ENCODE results near the gene DOHH. TPM values are rescaled to one million over a fixed set of nuclear protein-coding genes. Genes with fewer than 3 reads are reported as not detected.

Gene DOHH
- total RNA-seq, 2 donors from 2014 or later, result 26.1 to 26.9 TPM

- Histone ChIP-seq H3K9me3 (no peaks in the 10 kb centered on the region), H3K4me1 (replicated peaks) (no peaks in the 10 kb centered on the region), H3K4me3 (no peak overlapping the region), H3K36me3 (no peaks in the 10 kb centered on the region), H3K27ac (no peak overlapping the region), H3K27me3 (replicated peaks; ENCODE audit: insufficient read depth) (no peaks in the 10 kb centered on the region)
- intact Hi-C loops (cut with DNase I), result loop anchor here (5.0 kb wide), 1 partner anchor 70 kb away; no protein-coding TSS in a partner anchor
- WGBS, result 88% methylated on average over 15 of the region's 15 CpGs
- TF ChIP-seq POLR2AphosphoS5 (IDR thresholded peaks at IDR 0.05) (no peak), CTCF (IDR thresholded peaks at IDR 0.05) (peak in 3 of 4 experiments; percentile 11 to 30 (median 15))
- no peak for DNase-seq (ENCODE audit: low spot score)
Measured at GRCh38 chr19:3547301-3547731, 46.8 kb upstream of the DOHH start.

DNA sequence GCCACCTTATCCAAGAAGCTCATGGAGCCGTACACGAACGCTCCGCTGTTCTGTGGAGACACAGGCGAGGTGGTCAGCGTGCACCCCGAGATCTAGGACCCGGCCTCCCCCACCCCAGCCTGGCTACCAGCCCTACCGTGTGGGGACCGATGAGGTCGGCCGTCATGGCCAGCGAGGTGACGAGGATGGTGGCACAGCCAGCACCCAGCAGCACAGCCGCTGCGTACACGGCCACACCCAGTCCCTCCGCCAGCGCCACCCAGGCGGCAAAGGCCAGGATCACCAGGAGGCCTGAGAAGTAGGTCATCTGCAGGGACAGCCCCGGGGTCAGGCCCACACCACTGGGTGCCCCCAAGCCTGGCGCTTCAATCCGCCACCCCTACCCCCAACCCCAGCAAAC is 45.6 kb upstream of the DOHH start:
- TF ChIP-seq POLR2A (IDR thresholded peaks at IDR 0.05) (no peak), POLR2AphosphoS5 (IDR thresholded peaks at IDR 0.05) (no peak), CTCF (IDR thresholded peaks at IDR 0.05) (no peak)
- Histone ChIP-seq H3K9me3 (no peaks in the 10 kb centered on the region), H3K36me3 (no peaks in the 10 kb centered on the region), H3K27ac (no peak overlapping the region), H3K27me3 (replicated peaks; ENCODE audit: insufficient read depth) (no peaks in the 10 kb centered on the region), H3K4me3 (no peak overlapping the region), H3K4me1 (replicated peaks) (no peaks in the 10 kb centered on the region)
- intact Hi-C loops (cut with DNase I), result loop anchor here (5.0 kb wide), 1 partner anchor 71 kb away; no protein-coding TSS in a partner anchor
- no peak for DNase-seq (ENCODE audit: low spot score)
- 91% methylated on average over 11 of the region's 23 CpGs for WGBS

GRCh38 chr19:3545669-3546034 is 45.2 kb upstream of the DOHH start:
- H3K36me3 ChIP-seq, result no peaks in the 10 kb centered on the region
- intact Hi-C loops (cut with DNase I), result loop anchor here (5.0 kb wide), 1 partner anchor 72 kb away; no protein-coding TSS in a partner anchor
- no peak overlapping the region for H3K27ac ChIP-seq
- no peaks in the 10 kb centered on the region for H3K4me1 ChIP-seq (replicated peaks)
- 73% methylated on average over 10 of the region's 10 CpGs for WGBS
- no peaks in the 10 kb centered on the region for H3K9me3 ChIP-seq
- no peaks in the 10 kb centered on the region for H3K27me3 ChIP-seq (replicated peaks; ENCODE audit: insufficient read depth)
- TF ChIP-seq POLR2AphosphoS5 (IDR thresholded peaks at IDR 0.05) (no peak), CTCF (IDR thresholded peaks at IDR 0.05) (no peak), POLR2A (IDR thresholded peaks at IDR 0.05) (no peak)
- no peak overlapping the region for H3K4me3 ChIP-seq
- DNase-seq (ENCODE audit: low spot score), result no peak

DNA sequence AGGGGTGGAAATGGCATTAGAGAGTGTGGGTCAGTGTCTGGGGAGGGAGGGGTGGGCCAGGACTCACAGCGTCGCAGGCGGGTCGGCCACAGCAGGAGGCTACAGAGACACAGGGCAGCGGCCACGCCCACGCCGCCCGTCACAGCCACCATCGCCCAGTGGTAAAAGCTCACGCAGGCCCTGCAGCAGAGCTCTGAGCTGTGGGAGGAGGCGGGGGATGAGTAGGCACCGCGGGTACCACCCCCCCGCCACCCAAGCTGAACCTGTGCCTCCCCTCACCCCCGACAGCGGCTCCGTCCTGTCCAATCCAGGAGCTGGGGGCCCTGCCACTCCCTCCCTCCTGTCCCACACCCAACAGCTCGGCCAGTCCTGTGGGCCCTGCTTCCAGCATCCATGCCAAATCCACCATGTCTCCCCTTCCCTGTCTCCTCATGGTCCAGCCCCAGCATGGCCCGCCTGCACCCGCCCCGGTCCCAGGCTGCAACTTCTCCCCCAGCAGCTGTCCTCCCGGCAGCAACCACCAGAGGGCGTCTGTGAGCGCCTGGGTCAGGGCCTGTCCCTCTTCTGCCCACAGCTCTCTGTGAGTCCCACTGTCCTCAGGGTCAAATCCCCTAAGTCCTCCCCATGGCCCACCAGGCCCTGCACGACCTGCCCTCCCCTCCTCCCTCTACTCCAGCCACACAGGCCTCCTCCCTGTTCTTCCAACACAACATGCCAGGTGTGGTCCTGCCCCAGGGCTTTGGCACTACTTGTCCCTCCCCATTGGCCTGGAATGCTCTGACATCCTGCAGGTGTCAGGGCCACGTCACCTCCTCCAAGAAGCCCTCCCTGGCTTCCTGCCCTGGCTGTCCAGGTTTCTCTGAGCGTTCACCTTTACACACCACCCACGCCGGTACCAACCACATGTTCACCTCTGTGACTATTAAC is 44.5 kb upstream of the DOHH start:
- Histone ChIP-seq H3K4me1 (replicated peaks) (no peaks in the 10 kb centered on the region), H3K9me3 (no peaks in the 10 kb centered on the region), H3K4me3 (no peak overlapping the region), H3K27me3 (replicated peaks; ENCODE audit: insufficient read depth) (no peaks in the 10 kb centered on the region), H3K27ac (no peak overlapping the region), H3K36me3 (no peaks in the 10 kb centered on the region)
- DNase-seq (ENCODE audit: low spot score), result peak; percentile 48
- intact Hi-C loops (cut with DNase I), result loop anchor here (5.0 kb wide), 1 partner anchor 72 kb away; no protein-coding TSS in a partner anchor
- 57% methylated on average over 28 of the region's 30 CpGs for WGBS
- TF ChIP-seq POLR2AphosphoS5 (IDR thresholded peaks at IDR 0.05) (peak; percentile 35), CTCF (IDR thresholded peaks at IDR 0.05) (peak; percentile 76 to 94 (median 90)), POLR2A (IDR thresholded peaks at IDR 0.05) (no peak)

- intact Hi-C loops (cut with DNase I), result no loop called here
- Histone ChIP-seq H3K4me3 (no peak overlapping the region), H3K36me3 (no peaks in the 10 kb centered on the region), H3K27ac (no peak overlapping the region), H3K4me1 (replicated peaks) (no peaks in the 10 kb centered on the region), H3K27me3 (replicated peaks; ENCODE audit: insufficient read depth) (no peaks in the 10 kb centered on the region), H3K9me3 (no peaks in the 10 kb centered on the region)
- 96% methylated on average over 5 of the region's 9 CpGs for WGBS
- TF ChIP-seq CTCF (IDR thresholded peaks at IDR 0.05) (no peak), POLR2AphosphoS5 (IDR thresholded peaks at IDR 0.05) (no peak), POLR2A (IDR thresholded peaks at IDR 0.05) (no peak)
- no peak for DNase-seq (ENCODE audit: low spot score)
Measured at GRCh38 chr19:3544058-3544376, 43.5 kb upstream of the DOHH start.

All from prostate gland (tissue), 2 donors.